GM21390 (cell line): ENCODE results near the gene ACADSB.

Experiments used
- ATAC-seq: cut with Tn5 transposase; IDR thresholded peaks from one replicate; pipeline ENCODE4 v1.9.1; 2021; ENCODE audit not compliant: unreplicated experiment

The ACADSB gene

GRCh38 chr10:123038782-123039631, 30.2 kb downstream of the ACADSB start:
- no peak for ATAC-seq

- ATAC-seq: no peak
Measured at GRCh38 chr10:123039632-123039930, 30.8 kb downstream of the ACADSB start.

DNA sequence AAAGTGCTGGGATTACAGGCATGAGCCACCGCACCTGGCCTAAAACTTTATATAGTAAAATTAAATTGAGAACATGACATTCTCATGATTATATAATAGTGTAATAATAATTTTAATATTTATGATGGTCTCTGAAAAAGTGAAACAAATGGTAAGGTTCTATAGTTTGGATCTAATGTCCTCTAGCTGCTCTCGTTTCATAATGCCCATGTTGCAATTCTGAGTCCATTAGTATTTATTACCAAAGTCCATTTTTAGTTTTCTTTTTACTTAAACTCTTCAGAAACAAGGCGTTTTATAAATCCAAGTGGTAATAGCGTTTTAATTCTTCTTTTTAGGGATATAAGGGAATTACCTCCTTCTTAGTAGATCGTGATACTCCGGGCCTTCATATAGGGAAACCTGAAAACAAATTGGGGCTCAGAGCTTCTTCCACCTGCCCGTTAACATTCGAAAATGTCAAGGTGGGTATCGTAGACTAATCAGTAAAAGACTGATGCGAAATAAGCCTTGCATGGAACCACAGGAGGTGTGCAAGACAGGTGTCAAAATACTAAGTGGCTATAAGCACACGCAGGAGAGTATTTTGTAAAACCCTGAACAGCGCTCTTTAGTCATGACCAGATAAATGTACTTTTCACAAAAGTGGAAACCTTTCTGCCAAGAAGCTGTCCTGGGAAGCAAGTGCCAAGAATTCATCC, 34.1 kb downstream of the ACADSB start:
- no peak for ATAC-seq

DNA sequence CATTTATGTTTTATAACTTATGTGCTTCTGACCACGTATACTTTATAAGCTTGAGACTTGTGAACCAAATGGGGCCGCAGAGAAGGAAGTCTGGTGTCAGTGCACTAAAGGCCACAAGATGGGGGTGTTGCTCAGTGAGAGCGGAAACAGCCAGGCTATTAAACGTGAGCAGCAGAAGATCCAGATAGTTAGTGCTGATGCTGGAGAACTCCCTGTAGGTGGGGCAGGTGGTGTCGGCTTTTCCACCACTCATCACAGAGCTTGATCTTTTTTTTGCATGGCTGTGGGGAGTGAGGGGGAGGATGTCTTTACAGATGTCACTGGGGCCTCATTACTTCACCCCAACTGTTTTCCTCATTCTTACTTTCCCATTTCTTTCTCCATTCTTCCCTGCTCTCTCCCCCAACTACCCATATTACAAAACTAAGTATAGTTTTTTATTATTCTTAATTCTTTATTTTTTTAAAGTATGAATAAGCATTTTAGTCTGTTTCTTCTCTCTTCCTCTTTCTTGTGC, 34.7 kb downstream of the ACADSB start:
- peak; percentile 76 for ATAC-seq

DNA sequence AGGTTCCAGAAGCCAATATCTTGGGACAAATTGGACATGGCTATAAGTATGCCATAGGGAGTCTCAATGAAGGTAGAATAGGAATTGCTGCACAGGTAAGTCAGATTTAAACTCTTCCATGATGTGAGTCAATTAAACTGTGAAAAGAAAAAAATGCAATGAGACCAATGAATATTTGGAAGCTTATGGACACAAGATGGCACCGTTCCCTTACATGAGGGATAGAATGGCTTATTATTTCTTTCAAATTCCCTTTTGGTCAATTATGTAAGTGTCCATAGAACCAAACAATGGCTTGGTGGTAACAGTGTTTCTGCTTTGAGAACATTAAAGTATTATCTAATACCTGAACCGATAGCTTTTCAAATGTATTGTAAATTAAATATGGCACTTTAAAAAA, 35.6 kb downstream of the ACADSB start:
- ATAC-seq: no peak

- ATAC-seq: no peak
Measured at GRCh38 chr10:123045961-123046731, 37.3 kb downstream of the ACADSB start.

GRCh38 chr10:123057968-123058367, 49.2 kb downstream of the ACADSB start:
- no peak for ATAC-seq

DNA sequence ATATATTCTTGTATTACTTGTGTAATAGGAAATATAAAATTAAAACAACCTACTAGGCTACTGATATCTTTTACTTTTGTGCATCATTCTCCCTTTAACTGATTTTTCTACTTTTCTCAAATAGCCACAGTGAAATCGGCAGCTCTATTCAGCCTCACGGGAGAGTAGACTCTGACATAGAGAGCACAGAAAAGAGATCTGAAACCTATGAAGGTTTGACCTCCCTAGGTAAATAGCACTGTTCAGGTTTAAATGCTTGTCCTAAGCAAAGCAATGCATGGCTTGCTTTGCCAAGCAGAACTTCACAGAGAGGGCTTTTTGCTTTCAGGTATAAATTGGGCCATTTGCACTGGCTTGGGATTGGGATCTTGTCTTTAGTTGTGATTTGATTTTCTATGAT, 53.1 kb downstream of the ACADSB start:
- no peak for ATAC-seq

GRCh38 chr10:123062726-123063125, 53.9 kb downstream of the ACADSB start:
- no peak for ATAC-seq

GRCh38 chr10:123068087-123068853, 59.5 kb downstream of the ACADSB start:
- ATAC-seq: no peak

GRCh38 chr10:123069246-123069986, 60.6 kb downstream of the ACADSB start:
- ATAC-seq: no peak

- ATAC-seq: no peak
Measured at GRCh38 chr10:123073187-123073586, 64.4 kb downstream of the ACADSB start.

DNA sequence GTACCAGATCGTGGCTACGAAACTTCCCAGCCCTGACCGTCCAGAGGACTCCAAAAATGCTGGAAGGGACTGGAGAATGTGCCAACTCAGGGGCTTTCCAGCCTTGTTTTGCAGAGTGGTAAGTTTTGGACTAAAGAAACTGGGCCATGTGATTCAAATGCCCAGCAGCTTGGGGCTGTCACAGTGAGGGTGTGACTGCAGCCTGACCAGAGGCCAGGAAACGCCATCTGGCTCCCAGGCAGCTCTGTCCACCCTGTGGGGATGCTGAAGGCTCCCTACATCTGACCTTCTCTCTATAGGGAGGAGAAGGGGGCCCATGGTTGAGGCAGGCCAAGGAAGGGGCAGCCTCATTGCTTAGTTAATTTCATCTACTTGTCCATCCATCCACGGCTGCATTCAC, 65.4 kb downstream of the ACADSB start:
- ATAC-seq: no peak

DNA sequence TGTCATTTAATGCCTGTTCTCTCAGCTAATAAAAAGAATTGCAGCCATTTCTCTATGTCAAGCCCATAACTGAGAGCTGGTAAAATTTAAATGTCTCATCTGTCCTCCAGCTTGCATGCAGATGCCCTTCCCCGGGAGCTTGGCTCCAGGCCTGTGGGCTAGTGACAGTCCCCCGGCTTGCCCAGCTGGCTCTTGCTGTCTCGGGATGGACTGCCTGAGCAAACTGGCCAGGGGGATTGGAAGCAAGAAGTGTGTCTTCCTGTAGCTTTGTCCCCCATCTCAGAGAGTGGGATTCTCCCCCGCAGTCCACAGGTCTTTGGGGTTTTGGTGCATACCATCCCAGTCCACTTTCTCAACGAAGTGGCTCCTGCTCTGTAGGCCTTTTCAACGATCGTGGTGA, 73.1 kb downstream of the ACADSB start:
- ATAC-seq: no peak

DNA sequence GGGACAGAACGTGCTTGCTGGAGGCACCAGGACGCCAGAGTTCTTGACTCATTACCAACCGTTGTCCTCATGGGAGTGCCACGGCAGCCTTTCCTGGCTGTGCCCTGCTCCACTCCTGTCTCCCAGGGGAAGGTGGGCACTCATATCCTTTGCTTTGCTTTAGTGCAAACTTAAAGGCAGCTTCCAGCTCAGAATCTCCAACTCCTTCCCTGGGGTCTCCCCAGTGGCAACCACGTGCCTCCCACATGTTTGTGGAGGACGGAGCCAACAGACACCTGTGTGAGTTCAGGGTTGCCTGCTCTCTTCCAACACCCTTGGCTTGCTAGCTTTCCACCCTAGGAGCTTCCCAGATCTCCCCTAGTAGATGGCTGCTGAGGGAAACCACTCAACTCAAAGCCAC, 75.0 kb downstream of the ACADSB start:
- no peak for ATAC-seq

DNA sequence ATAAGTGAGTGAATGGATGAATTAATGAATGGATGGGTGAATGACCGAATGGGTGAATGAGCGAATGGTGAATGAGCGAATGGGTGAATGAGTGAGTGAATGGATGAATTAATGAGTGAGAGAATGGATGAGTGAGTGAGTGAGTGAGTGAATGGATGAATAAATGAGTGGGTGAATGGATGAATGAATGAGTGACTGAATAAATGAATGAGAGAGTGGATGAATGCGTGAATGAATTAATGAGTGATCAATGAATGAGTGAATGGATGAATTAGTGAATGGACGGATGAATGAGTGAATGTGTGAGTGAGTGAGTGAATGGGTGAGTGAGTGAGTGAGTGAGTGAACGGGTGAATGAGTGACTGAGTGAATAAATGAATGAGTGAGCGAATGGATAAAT, 77.5 kb downstream of the ACADSB start:
- ATAC-seq: no peak

DNA sequence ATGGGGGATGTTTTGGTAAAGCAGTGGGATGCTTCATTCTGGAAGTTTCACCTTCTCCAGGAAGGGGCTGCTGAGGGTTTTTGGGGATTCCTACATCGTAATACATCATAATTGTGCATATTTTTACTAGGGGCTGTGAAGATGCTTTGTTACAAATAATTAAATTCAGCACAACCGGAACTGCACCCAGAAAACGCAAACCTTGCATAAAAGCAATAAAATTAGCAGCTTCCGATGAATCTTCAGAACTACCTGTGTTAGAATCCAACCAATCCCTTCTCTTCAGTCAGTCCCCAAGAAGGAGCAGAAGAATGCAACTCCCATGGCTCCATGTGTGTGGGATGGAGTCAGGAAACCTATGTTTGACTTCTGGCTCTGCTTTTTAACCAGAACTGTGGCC, 78.5 kb downstream of the ACADSB start:
- no peak for ATAC-seq

- ATAC-seq: no peak
Measured at GRCh38 chr10:123087786-123088185, 79.0 kb downstream of the ACADSB start.

- no peak for ATAC-seq
Measured at GRCh38 chr10:123092635-123093414, 84.0 kb downstream of the ACADSB start.
